ENCODE measurements around the gene HELT. TPM values are rescaled to one million over a fixed set of nuclear protein-coding genes. Genes with fewer than 3 reads are reported as not detected.
"Not testable (repeated sequence)": the region's sequence is repeated elsewhere in the genome, so short reads cannot be mapped to it uniquely, and the experiment has no call there.

Gene HELT
- polyA plus RNA-seq, 1 experiment, result not detected

DNA sequence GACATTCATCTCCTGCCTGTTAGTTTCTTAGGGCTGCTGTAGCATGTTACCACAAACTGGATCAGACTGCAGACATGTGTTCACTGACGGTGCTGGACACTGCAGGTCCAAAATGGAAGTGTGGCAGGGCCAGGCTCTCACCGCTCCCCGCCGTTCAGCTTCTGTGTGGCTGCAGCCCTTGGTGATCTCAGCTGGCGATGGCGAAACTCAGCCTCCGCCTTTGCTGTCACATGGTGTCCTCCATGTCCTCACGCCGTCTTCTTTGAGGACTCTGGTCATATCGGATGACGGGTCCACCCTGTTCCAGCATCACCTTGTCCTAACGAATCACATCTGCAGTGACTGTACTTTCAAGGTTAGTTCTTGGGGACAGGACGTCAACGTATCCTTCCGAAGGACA, 25.9 kb upstream of the HELT start:
- no peak overlapping the region for H3K27ac ChIP-seq (ENCODE audit: low read depth, low read length)
- peaks cover 12% of the 10 kb centered on the region for H3K27me3 ChIP-seq (ENCODE audit: control insufficient read depth, insufficient read depth, low read length)
- no peak for DNase-seq (ENCODE audit: low read depth, low spot score)
- CTCF ChIA-PET, result no interaction called here
- H3K4me3 ChIP-seq (ENCODE audit: low read depth, low read length), result no peak overlapping the region
- TF ChIP-seq CTCF (IDR thresholded peaks at IDR 0.05; ENCODE audit: low read depth, low read length), result no peak
- POLR2A ChIA-PET, result no interaction called here
- no peaks in the 10 kb centered on the region for H3K9me3 ChIP-seq (ENCODE audit: control insufficient read depth, insufficient read depth, low read length)

DNA sequence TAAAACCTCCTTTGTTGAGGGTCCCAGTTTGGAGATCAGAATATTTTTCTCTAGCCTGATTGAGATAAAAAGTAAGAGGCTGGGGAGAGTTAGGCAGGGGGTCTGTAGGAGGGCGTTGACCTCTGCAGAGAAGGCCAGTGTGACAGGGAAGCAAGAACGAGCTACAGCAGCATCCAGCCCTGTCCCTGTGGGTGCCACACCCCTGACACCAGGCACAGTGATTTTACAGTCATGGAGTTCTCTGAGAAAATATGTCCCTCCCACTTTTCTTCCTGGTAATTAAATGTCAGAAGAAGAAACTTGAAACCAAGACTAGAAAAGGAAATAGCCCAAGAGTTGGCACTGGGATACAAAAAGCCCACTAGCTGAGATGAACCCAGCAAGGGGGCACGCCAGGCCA, 25.0 kb upstream of the HELT start:
- POLR2A ChIA-PET, result no interaction called here
- CTCF ChIA-PET, result no interaction called here
- no peak for TF ChIP-seq CTCF (IDR thresholded peaks at IDR 0.05; ENCODE audit: low read depth, low read length)

DNA sequence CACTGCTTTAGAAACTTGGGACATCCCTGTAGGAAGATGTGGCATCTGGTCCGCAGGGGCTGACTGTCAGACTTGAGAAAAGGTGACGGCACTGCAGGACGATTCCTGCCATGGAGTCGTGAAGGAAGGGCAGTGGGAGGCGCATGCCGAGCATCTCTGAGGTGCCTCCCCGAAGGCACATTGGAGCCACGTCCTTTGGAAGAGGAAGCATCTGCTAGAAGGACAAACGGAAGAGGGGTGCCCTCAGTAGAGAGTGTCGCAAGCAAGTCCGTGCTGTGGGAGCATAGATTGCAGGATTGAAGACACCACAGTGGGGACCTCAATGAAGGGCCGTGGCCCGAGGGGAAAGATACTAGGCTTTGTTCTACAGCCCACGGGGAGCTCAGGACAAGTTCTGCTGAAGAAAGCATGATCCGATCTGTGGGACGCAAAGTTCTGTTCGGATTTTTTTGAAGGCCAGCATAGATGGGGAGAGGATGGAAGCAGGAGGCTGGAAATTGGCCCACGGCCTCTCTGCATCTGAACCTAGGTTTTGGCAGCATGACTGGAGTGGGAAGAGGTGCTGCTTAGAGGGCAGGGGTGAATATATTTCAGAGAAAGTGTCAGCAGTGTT, 24.2 kb upstream of the HELT start:
- Histone ChIP-seq H3K27ac (ENCODE audit: low read depth, low read length) (no peak overlapping the region), H3K4me3 (ENCODE audit: low read depth, low read length) (no peak overlapping the region), H3K27me3 (ENCODE audit: control insufficient read depth, insufficient read depth, low read length) (peaks cover 9% of the 10 kb centered on the region), H3K9me3 (ENCODE audit: control insufficient read depth, insufficient read depth, low read length) (no peaks in the 10 kb centered on the region)
- no peak for TF ChIP-seq CTCF (IDR thresholded peaks at IDR 0.05; ENCODE audit: low read depth, low read length)
- no peak for DNase-seq (ENCODE audit: low read depth, low spot score)
- CTCF ChIA-PET, result no interaction called here
- POLR2A ChIA-PET, result no interaction called here

More for the DNA sequence above, 25.0 kb upstream of the HELT start:
- H3K9me3 ChIP-seq (ENCODE audit: control insufficient read depth, insufficient read depth, low read length), result no peaks in the 10 kb centered on the region
- H3K4me3 ChIP-seq (ENCODE audit: low read depth, low read length), result no peak overlapping the region
- no peak for DNase-seq (ENCODE audit: low read depth, low spot score)
- peaks cover 12% of the 10 kb centered on the region for H3K27me3 ChIP-seq (ENCODE audit: control insufficient read depth, insufficient read depth, low read length)
- no peak overlapping the region for H3K27ac ChIP-seq (ENCODE audit: low read depth, low read length)

DNA sequence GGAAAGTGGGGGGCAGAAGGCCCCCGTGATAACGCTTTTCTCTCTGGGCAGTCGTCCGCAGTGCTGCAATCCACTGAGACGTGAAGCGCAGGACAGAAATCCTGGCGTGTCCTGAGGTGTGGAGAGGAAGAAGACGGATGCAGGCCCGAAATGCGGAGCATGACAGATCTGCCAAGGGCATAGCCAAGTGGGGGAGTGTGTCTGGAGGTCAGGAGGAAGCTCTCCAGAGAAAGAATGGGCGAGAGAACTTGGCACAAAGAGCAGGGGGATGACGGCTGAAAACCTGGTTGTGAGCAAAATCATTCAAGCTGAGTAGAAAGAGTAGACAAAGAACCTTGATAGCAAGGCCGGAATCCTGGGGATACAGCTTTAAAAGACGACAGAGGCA, 23.7 kb upstream of the HELT start:
- H3K27me3 ChIP-seq (ENCODE audit: control insufficient read depth, insufficient read depth, low read length), result peaks cover 9% of the 10 kb centered on the region
- no peak for TF ChIP-seq CTCF (IDR thresholded peaks at IDR 0.05; ENCODE audit: low read depth, low read length)
- no peaks in the 10 kb centered on the region for H3K9me3 ChIP-seq (ENCODE audit: control insufficient read depth, insufficient read depth, low read length)
- H3K4me3 ChIP-seq (ENCODE audit: low read depth, low read length), result no peak overlapping the region
- H3K27ac ChIP-seq (ENCODE audit: low read depth, low read length), result no peak overlapping the region
- no peak for DNase-seq (ENCODE audit: low read depth, low spot score)
- POLR2A ChIA-PET, result no interaction called here
- CTCF ChIA-PET, result no interaction called here

DNA sequence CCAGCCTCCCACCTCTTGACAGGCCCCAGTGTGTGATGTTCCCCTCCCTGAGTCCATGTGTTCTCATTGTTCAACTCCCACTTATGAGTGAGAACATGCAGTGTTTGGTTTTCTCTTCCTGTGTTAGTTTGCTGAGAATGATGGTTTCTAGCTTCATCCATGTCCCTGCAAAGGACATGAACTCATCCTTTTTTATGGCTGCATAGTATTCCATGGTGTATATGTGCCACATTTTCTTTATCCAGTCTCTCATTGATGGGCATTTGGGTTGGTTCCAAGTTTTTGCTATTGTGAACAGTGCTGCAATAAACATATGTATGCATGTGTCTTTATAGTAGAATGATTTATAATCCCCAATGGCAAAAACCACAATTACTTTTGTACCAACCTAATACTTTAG, 20.6 kb upstream of the HELT start:
- H3K27ac ChIP-seq (ENCODE audit: low read depth, low read length); H3K4me3 ChIP-seq (ENCODE audit: low read depth, low read length); DNase-seq (ENCODE audit: low read depth, low spot score); POLR2A ChIA-PET; CTCF ChIA-PET; H3K9me3 ChIP-seq (ENCODE audit: control insufficient read depth, insufficient read depth, low read length): not testable (repeated sequence)
- H3K27me3 ChIP-seq (ENCODE audit: control insufficient read depth, insufficient read depth, low read length), result peaks cover 11% of the 10 kb centered on the region

DNA sequence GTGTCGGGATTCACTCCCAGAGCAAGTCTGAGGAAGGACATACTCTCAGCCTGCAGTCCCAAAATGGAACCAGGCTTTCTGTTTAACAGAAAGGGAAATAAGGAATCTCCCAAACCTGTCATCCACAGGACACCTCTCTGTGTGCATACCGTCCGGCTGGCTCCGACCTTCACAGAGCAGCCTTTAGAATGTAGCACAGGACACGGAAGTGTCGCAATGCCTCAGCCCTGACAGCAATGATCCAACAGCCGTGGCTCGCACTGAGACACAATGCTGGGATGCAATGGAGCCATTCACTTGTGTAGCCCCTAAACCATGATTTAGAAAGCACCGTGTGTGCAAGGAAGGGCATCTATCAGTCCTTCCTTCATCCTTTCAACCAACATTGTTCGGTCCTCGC, 15.5 kb upstream of the HELT start:
- Histone ChIP-seq H3K9me3 (ENCODE audit: control insufficient read depth, insufficient read depth, low read length) (no peaks in the 10 kb centered on the region; the same call in 1 of the 2 replicates), H3K4me3 (ENCODE audit: low read depth, low read length) (no peak overlapping the region), H3K27ac (ENCODE audit: low read depth, low read length) (no peak overlapping the region), H3K27me3 (ENCODE audit: control insufficient read depth, insufficient read depth, low read length) (peaks cover 12% of the 10 kb centered on the region)
- no peak for DNase-seq (ENCODE audit: low read depth, low spot score)
- TF ChIP-seq CTCF (IDR thresholded peaks at IDR 0.05; ENCODE audit: low read depth, low read length), result no peak
- ChIA-PET POLR2A (no interaction called here), CTCF (no interaction called here)

Measured in AG04450 (cell line).